Mucosa of stomach (tissue), 1 donor: ENCODE results near the gene LUC7L.
"Not testable (repeated sequence)": the region's sequence is repeated elsewhere in the genome, so short reads cannot be mapped to it uniquely, and the experiment has no call there.

ENCODE experiments used
- H3K27me3 ChIP-seq: one replicate; pipeline ENCODE4 v1.7.0; 2013; ENCODE audit warnings: mild to moderate bottlenecking, low read length; ENCODE audit not compliant: control insufficient read depth, insufficient read depth
- H3K36me3 ChIP-seq: one replicate; pipeline ENCODE4 v1.7.0; 2013; ENCODE audit warnings: low read length; ENCODE audit not compliant: control insufficient read depth, insufficient read depth
- H3K4me1 ChIP-seq: one replicate; pipeline ENCODE4 v1.7.0; 2013; ENCODE audit warnings: mild to moderate bottlenecking, low read length; ENCODE audit not compliant: control insufficient read depth, insufficient read depth
- H3K4me3 ChIP-seq: one replicate; pipeline ENCODE4 v1.7.0; 2013; ENCODE audit warnings: low read length
- H3K9ac ChIP-seq: one replicate; pipeline ENCODE4 v1.7.0; 2013; ENCODE audit warnings: mild to moderate bottlenecking, low read length, moderate library complexity
- H3K9me3 ChIP-seq: one replicate; pipeline ENCODE4 v1.7.0; 2013; ENCODE audit warnings: mild to moderate bottlenecking, low read length, moderate library complexity; ENCODE audit not compliant: control insufficient read depth
- donor health status: Pancreatic carcinoma.

LUC7L gene

GRCh38 chr16:164827-165538 lies 64.3 kb downstream of the LUC7L start:
- Histone ChIP-seq H3K36me3 (no peaks in the 10 kb centered on the region), H3K4me1 (peaks cover 13% of the 10 kb centered on the region), H3K4me3 (no peak overlapping the region), H3K27me3 (peaks cover 59% of the 10 kb centered on the region), H3K9me3 (no peaks in the 10 kb centered on the region), H3K9ac (no peak overlapping the region)

- H3K4me3 ChIP-seq, H3K36me3 ChIP-seq, H3K9ac ChIP-seq, H3K9me3 ChIP-seq: not testable (repeated sequence)
- Histone ChIP-seq H3K4me1 (peaks cover 13% of the 10 kb centered on the region), H3K27me3 (peaks cover 58% of the 10 kb centered on the region)
These were observed 65.0 kb downstream of the LUC7L start for GRCh38 chr16:164134-164823.

- not testable (repeated sequence) for H3K36me3 ChIP-seq, H3K4me3 ChIP-seq, H3K9ac ChIP-seq, H3K9me3 ChIP-seq, H3K4me1 ChIP-seq
- peaks cover 52% of the 10 kb centered on the region for H3K27me3 ChIP-seq
These were observed 65.6 kb downstream of the LUC7L start for GRCh38 chr16:163696-164095.

- H3K27me3 ChIP-seq = peaks cover 47% of the 10 kb centered on the region
- H3K36me3 ChIP-seq, H3K4me1 ChIP-seq, H3K4me3 ChIP-seq, H3K9ac ChIP-seq, H3K9me3 ChIP-seq: not testable (repeated sequence)
These were observed 66.1 kb downstream of the LUC7L start for GRCh38 chr16:163139-163538.

DNA sequence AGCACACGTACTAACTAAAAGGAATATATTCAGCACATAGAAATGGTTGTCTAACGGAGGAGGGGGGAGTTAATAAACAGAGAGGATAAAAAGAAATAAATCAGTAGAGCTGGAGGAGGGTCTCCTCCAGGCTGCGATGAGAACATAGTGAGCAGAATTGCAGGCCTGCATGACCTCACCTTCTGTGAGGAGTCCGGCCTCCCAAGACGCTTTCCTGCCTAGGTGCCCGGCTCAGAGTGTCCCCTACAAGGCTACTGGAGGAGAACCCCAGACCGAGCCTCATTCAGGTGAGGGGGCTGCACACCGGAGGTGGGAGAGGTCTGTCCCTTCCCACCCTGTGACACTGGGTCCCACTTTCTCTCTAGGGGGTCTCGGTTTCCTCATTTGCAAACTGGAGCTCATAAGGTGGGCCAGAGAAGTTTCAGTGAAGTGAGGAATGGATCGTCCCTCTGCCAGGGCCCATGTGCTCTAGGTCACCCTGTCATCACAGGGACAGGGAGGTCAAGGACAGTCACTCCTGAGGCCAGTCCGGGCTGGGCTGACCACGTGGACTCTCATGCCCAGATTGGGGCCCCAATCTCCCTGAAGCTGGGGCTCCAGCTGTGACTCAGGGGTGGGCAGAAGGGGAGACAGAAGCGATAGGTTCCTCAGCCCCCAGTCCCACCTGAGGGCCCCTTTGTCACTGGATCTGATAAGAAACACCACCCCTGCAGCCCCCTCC lies 66.8 kb downstream of the LUC7L start:
- H3K9ac ChIP-seq = no peak overlapping the region
- peaks cover 9% of the 10 kb centered on the region for H3K4me1 ChIP-seq
- no peaks in the 10 kb centered on the region for H3K9me3 ChIP-seq
- H3K36me3 ChIP-seq = no peaks in the 10 kb centered on the region
- H3K4me3 ChIP-seq = no peak overlapping the region
- H3K27me3 ChIP-seq = peaks cover 40% of the 10 kb centered on the region

GRCh38 chr16:160691-161190 lies 68.5 kb downstream of the LUC7L start:
- H3K4me1 ChIP-seq = peaks cover 8% of the 10 kb centered on the region
- H3K9ac ChIP-seq = no peak overlapping the region
- no peaks in the 10 kb centered on the region for H3K36me3 ChIP-seq
- H3K4me3 ChIP-seq = no peak overlapping the region
- peaks cover 23% of the 10 kb centered on the region for H3K27me3 ChIP-seq
- no peaks in the 10 kb centered on the region for H3K9me3 ChIP-seq

GRCh38 chr16:160242-160641 lies 69.0 kb downstream of the LUC7L start:
- H3K36me3 ChIP-seq, H3K4me3 ChIP-seq, H3K4me1 ChIP-seq, H3K9me3 ChIP-seq, H3K9ac ChIP-seq: not testable (repeated sequence)
- H3K27me3 ChIP-seq = peaks cover 18% of the 10 kb centered on the region

GRCh38 chr16:159136-159849 lies 70.0 kb downstream of the LUC7L start:
- H3K27me3 ChIP-seq = peaks cover 20% of the 10 kb centered on the region
- no peaks in the 10 kb centered on the region for H3K36me3 ChIP-seq
- peaks cover 8% of the 10 kb centered on the region for H3K4me1 ChIP-seq
- no peaks in the 10 kb centered on the region for H3K9me3 ChIP-seq
- no peak overlapping the region for H3K4me3 ChIP-seq
- no peak overlapping the region for H3K9ac ChIP-seq

- H3K4me3 ChIP-seq = no peak overlapping the region
- no peak overlapping the region for H3K9ac ChIP-seq
- H3K4me1 ChIP-seq = peaks cover 11% of the 10 kb centered on the region
- H3K9me3 ChIP-seq = no peaks in the 10 kb centered on the region
- peaks cover 10% of the 10 kb centered on the region for H3K27me3 ChIP-seq
- no peaks in the 10 kb centered on the region for H3K36me3 ChIP-seq
These were observed 74.2 kb downstream of the LUC7L start for GRCh38 chr16:155031-155398.

GRCh38 chr16:154217-155030 lies 74.8 kb downstream of the LUC7L start:
- H3K4me1 ChIP-seq = peaks cover 11% of the 10 kb centered on the region
- H3K9ac ChIP-seq = peak overlapping the region; percentile 47
- H3K4me3 ChIP-seq = no peak overlapping the region
- no peaks in the 10 kb centered on the region for H3K36me3 ChIP-seq
- peaks cover 11% of the 10 kb centered on the region for H3K27me3 ChIP-seq
- no peaks in the 10 kb centered on the region for H3K9me3 ChIP-seq

DNA sequence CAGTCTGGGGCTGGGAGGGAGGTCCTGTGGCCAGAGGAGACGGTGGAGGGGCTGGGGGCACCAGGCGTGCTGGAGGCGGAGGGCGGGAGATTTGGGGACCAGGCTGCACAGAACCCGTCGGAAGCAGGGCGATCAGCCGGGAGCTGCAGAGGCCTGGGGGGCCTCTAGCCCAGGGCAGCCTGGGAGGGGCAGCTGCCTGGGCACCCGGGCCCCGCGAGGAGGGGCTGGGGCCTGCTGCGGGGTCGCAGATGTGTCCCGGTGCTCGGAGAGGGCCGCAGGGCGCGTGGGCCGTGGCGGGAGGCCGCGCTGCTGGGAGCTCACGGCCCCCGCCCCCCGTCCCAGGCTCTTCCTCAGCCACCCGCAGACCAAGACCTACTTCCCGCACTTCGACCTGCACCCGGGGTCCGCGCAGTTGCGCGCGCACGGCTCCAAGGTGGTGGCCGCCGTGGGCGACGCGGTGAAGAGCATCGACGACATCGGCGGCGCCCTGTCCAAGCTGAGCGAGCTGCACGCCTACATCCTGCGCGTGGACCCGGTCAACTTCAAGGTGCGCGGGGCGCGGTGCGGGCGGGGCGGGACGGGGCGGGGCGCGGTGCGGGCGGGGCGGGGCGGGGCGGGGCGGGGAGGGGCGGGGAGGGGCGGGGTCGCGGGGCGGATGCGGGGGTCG lies 75.6 kb downstream of the LUC7L start:
- H3K9me3 ChIP-seq, H3K4me3 ChIP-seq: not testable (repeated sequence)
- peaks cover 18% of the 10 kb centered on the region for H3K27me3 ChIP-seq

More for the DNA sequence above, 75.6 kb downstream of the LUC7L start:
- not testable (repeated sequence) for H3K9ac ChIP-seq, H3K36me3 ChIP-seq
- H3K4me1 ChIP-seq = peaks cover 11% of the 10 kb centered on the region
